Osteocyte (in vitro differentiated cells): ENCODE results near the gene GAS7. TPM values are rescaled to one million over a fixed set of nuclear protein-coding genes. Genes with fewer than 3 reads are reported as not detected.

ENCODE experiments used
- DNase-seq: peaks from one replicate; pipeline ENCODE4 v3.0.0; 2021; ENCODE audit warnings: mixed read lengths; ENCODE audit not compliant: unreplicated experiment; ENCODE audit errors: extremely low spot score
- H3K27ac Mint-ChIP-seq: one replicate; pipeline ENCODE4 v1.8.0; 2021; ENCODE audit warnings: mild to moderate bottlenecking, mixed read lengths; ENCODE audit not compliant: unreplicated experiment
- H3K27me3 Mint-ChIP-seq: one replicate; pipeline ENCODE4 v1.8.0; 2021; ENCODE audit warnings: mixed read lengths; ENCODE audit not compliant: unreplicated experiment
- H3K36me3 Mint-ChIP-seq: one replicate; pipeline ENCODE4 v1.8.0; 2021; ENCODE audit warnings: mixed read lengths; ENCODE audit not compliant: unreplicated experiment
- H3K4me1 Mint-ChIP-seq: one replicate; pipeline ENCODE4 v1.8.0; 2021; ENCODE audit warnings: mixed read lengths; ENCODE audit not compliant: unreplicated experiment
- H3K4me3 Mint-ChIP-seq: one replicate; pipeline ENCODE4 v1.8.0; 2021; ENCODE audit warnings: mild to moderate bottlenecking, moderate library complexity, mixed read lengths; ENCODE audit not compliant: unreplicated experiment
- H3K9me3 Mint-ChIP-seq: one replicate; pipeline ENCODE4 v1.8.0; 2021; ENCODE audit warnings: mixed read lengths; ENCODE audit not compliant: unreplicated experiment
- total RNA-seq: library from RNA; stranded (reverse); gene quantifications from 2 replicates; pipeline ENCODE4 v1.2.1, GENCODE V29; 2021
- TF ChIP-seq, protein P1 (sequence below): fragments of 200-600 bp; sonication (generic); IDR thresholded peaks from 2 replicates; pipeline ENCODE4 v1.5.0; 2021; ENCODE audit warnings: antibody characterized with exemption, mild to moderate bottlenecking, moderate library complexity

The GAS7 gene
- total RNA-seq, 1 donor from 2014 or later, result 18.1 TPM

DNA sequence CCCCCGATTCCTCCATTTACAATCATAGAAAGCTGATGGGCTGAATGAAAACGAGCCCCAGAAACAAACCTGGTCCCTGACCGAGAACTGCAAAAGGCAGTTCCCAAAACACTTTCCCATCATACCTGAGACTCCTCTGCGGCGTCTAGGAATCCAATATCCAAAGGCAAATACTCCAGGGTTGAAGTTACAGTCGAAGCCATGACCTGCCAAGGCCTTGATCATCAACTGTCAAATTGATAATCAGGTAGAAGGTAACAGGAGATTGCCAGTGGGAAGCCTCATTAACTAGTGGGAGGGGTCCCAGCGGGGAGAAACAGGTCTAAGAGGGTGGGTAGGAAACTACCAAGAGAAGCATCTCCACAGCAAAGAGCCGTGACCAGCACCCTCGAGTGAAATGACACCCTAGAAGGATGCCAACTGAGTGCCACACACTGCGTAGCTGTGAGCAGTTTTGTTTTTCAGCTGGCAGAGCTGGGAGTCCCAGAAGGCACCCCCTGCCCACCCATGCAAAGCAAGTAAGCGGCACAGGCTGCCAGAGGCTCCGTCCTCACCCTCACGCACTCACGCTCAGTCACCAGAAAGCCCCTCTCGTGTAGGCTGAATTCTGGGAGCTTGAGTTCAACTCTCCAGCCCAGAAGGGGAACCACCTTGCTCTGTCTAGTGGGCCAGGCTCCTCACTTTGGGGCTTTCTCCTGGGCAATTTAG, 146.1 kb downstream of the GAS7 start:
- Mint-ChIP-seq H3K4me1 (peaks cover 2% of the 10 kb centered on the region), H3K36me3 (no peaks in the 10 kb centered on the region), H3K27me3 (peaks cover 3% of the 10 kb centered on the region), H3K4me3 (no peak overlapping the region), H3K27ac (no peak overlapping the region), H3K9me3 (no peaks in the 10 kb centered on the region)
- no peak for DNase-seq
- TF ChIP-seq, protein P1, sequence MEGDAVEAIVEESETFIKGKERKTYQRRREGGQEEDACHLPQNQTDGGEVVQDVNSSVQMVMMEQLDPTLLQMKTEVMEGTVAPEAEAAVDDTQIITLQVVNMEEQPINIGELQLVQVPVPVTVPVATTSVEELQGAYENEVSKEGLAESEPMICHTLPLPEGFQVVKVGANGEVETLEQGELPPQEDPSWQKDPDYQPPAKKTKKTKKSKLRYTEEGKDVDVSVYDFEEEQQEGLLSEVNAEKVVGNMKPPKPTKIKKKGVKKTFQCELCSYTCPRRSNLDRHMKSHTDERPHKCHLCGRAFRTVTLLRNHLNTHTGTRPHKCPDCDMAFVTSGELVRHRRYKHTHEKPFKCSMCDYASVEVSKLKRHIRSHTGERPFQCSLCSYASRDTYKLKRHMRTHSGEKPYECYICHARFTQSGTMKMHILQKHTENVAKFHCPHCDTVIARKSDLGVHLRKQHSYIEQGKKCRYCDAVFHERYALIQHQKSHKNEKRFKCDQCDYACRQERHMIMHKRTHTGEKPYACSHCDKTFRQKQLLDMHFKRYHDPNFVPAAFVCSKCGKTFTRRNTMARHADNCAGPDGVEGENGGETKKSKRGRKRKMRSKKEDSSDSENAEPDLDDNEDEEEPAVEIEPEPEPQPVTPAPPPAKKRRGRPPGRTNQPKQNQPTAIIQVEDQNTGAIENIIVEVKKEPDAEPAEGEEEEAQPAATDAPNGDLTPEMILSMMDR, result no peak

DNA sequence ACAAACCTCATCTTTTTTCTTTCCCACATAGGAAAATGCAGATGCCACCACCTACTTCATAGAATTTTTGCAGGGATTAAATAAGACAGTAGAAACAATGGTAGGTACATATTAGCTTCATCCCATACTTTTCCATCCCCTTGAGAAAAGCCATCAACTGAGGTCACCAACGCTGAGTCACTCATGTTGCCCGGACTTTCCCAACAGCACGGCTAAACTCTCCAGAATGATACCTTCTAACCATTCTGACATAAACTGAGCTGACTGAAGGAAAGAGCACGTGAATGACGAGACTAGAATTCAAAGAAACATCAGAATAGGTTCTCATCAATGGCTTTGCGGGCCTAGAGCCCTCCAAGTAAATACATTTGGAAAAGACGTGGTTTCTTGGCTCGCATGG, 147.3 kb downstream of the GAS7 start:
- Mint-ChIP-seq H3K4me1 (peaks cover 2% of the 10 kb centered on the region), H3K27me3 (peaks cover 5% of the 10 kb centered on the region), H3K27ac (no peak overlapping the region), H3K36me3 (no peaks in the 10 kb centered on the region), H3K9me3 (no peaks in the 10 kb centered on the region), H3K4me3 (no peak overlapping the region)
- no peak for DNase-seq
- TF ChIP-seq, protein P1, result no peak

DNA sequence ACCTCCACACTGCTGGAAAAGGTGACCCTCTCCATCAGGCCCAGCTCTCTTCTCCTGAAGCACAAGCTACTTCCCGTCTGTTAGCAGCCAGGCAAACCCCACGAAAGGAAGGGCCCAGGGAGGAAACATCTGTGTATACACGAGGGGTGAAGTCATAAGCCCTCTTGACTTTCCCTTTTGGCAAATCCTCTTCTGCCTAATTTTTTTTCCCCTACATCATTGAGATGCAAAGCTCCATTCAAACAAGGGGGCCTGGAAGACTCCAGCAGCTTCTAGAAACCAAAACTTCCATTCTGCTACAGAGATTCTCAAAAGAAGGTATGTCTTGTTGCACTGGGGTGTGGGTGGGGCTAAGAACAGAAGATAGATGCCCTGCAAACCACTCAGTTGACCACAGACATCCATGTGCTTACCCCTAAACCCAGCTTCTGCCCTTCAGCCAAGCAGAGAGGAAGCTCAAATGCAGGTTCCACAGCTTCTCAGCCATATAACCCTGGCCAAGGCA, 147.8 kb downstream of the GAS7 start:
- no peaks in the 10 kb centered on the region for H3K9me3 Mint-ChIP-seq
- no peak for DNase-seq
- H3K4me1 Mint-ChIP-seq, result peaks cover 2% of the 10 kb centered on the region
- no peak overlapping the region for H3K27ac Mint-ChIP-seq
- H3K27me3 Mint-ChIP-seq, result peaks cover 8% of the 10 kb centered on the region
- H3K4me3 Mint-ChIP-seq, result no peak overlapping the region
- H3K36me3 Mint-ChIP-seq, result no peaks in the 10 kb centered on the region
- TF ChIP-seq, protein P1, result no peak

DNA sequence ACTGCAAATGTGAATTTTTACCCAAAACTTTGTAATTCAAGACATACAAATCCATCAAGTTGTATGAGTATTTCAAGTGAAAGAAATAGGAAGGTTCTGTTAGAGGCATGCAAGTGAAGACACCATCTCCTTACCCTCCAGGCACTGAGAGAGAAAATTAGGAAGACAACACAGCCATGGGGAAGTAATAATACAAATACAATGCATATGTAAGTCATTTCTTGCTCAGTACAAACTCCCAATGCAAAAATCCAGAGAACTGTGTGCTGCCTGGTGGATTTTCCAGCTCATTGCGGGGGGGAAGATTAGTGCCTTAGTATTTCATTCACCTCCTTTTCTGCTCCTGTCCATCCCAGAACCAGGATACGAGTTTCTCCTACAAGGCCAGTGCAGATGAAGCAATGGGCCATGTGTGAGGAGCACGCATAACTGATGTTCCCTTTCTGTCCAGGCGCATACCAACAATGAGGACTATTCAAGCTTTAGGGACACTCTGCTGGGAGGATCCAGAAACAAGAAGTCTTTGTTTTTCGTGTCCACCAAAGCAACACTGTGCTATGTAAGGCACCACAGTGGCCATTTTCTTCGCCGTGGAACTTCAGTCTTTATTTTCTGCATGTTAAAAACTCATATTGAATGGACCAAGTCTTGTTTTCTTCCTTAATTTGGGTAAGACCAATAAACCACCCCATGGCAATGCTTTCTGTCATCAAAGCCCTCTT, 149.6 kb downstream of the GAS7 start:
- TF ChIP-seq, protein P1, result no peak
- no peaks in the 10 kb centered on the region for H3K9me3 Mint-ChIP-seq
- DNase-seq, result no peak
- H3K4me1 Mint-ChIP-seq, result peaks cover 2% of the 10 kb centered on the region
- H3K36me3 Mint-ChIP-seq, result no peaks in the 10 kb centered on the region
- H3K27ac Mint-ChIP-seq, result no peak overlapping the region
- H3K27me3 Mint-ChIP-seq, result peaks cover 8% of the 10 kb centered on the region
- no peak overlapping the region for H3K4me3 Mint-ChIP-seq
